Ecto neural progenitor cell (in vitro differentiated cells): Measurements from ENCODE around the gene AGAP5.
A peak's percentile ranks its signal among the peaks of the same experiment; 100 is the strongest.
"Not testable (repeated sequence)": the region's sequence is repeated elsewhere in the genome, so short reads cannot be mapped to it uniquely, and the experiment has no call there.

Source experiments
- DNase-seq: peaks from one replicate; pipeline ENCODE4 v3.0.0-alpha.2; 2018; ENCODE audit warnings: low spot score

AGAP5 gene

DNA sequence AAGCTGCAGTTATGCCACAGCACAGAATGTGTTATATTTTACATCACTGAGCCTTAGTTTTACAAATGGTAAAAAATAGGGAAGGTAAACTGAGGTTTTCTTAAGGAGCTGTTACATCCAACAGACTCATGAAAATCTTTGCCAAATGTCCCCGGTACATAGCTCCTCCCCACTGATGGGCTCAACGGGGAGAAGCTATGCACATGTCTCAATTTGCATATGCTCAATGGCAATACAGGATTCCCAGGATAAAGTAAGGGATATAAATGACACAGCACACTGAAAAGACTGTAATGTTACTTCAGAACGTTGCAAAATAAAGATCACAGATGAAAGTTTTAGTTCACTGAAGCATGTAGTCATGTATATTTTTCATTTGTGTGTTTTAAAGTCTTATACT, 16.6 kb upstream of the AGAP5 start:
- not testable (repeated sequence) for DNase-seq

DNA sequence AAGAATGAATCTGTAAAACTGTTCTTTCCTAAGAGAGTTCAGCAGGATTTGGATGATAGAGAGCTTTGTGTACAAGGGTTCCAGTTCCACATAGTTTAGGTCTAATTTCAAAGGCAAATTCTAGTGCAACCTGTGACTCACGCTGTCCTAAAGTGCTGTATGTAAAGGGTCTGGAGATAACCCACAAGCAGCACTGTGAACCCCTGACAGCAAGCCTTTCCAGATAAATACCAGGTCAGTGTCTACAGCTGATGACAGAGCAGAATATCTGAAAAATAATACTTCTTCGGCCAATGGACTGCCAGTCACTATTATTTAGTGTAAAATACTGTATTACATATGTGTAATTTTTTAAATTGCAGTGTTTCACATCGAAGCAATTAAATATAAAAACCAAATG, 16.0 kb upstream of the AGAP5 start:
- not testable (repeated sequence) for DNase-seq

GRCh38 chr10:73711683-73712082, 13.8 kb upstream of the AGAP5 start:
- not testable (repeated sequence) for DNase-seq

DNA sequence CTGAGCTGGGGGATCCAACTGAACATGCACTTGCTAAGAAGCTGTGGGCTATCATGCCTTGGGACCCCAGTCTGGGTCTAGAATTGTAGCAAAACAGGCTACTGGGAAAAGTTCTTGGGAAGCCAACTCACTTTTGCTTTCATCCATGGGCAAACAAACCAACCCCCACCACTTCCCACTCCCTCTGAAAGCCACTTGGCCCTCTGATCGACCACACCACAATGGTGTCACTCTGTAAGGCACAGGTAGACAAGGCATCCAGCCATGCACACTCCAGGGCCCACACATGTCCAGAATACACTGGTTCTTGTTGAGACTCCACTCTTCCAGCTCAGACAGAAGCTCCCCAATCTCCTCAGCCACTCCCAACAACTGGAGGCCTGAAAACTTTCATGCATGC, 10.2 kb upstream of the AGAP5 start:
- not testable (repeated sequence) for DNase-seq

DNA sequence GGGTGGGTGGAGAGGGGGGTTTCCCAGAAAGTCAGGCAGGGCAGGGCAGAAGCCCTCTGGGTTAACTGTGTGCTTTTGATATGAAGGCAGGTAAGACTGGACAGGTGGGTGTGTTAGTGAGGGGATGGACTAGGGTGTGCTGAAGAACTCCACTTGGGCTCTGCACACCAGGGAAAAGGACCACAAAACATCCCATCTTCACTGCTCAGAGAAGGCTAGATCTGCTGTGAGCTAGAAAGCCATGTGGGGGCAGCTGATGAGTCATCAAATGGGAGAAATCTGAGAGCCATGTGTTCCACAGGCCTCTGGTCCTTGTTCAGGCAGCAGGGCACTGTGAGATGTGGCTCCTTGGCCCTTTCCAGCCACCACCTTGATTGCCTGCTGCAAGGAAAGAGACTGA, 9.7 kb upstream of the AGAP5 start:
- DNase-seq, result not testable (repeated sequence)

DNA sequence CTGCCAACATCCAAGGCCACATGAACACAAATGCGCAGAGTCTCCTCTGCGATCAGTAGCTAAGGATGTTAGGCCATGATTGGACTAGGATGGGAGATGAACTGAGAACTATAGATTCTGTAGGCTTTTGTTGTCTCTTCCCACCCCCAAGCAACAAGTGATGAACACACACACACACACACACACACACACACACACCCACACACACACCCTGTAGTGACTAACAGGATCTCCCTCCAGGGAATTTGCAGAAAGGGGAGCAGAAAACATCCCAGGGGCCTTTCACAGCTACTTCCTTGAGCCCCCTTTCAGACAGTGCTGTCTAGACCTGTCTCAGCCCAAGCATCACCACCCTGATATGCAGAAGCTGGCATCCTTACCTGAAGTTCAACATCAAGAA, 8.6 kb upstream of the AGAP5 start:
- DNase-seq, result not testable (repeated sequence)

DNA sequence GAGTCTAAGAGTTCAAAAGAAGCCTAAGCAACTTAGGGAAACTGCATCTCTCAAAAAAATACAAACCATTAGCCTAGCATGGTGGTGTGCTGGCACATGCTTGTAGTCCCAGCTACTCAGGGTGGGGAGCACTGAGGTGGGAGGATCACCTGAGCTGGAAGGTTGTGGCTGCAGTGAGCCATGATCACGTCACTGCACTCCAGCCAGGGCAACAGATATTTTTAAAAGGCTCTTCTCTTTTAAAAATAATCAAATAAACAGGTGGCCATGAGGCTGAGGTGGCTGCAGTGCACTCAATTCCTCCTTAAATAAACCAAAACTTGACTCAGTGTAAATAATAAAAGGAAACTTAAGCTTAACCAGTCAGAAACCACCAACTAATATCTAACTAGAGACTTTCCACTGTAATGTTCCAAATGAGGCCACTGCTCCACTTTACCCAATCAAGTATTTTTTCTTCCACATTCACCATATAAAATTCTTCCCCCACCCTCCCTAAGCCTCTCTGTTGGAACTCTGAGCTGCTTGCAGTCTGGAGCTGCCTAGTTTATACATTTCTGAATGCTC, 7.7 kb upstream of the AGAP5 start:
- DNase-seq, result not testable (repeated sequence)

GRCh38 chr10:73703924-73704323, 6.0 kb upstream of the AGAP5 start:
- DNase-seq, result not testable (repeated sequence)

- not testable (repeated sequence) for DNase-seq
These were observed 910 bp upstream of the AGAP5 start for GRCh38 chr10:73698819-73699218.

DNA sequence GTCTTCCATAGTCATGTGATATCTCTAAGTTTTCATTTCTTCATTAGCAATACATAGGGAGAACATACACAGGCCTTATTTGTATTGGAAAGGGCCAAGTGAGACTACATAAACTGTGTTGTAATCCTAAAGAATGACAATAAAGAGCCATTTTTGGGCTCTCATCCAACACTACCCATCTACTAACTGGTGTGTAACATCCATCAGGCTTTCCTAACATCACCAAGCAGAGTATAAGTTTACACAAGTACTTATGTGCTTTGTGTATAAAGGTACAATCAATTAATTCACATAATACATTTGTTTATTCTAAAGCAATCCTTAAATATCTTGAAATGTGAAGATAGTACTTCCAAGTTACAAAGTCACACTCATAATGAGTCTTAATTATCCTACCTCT, 2.6 kb downstream of the AGAP5 start:
- not testable (repeated sequence) for DNase-seq

GRCh38 chr10:73690755-73691154, 7.2 kb downstream of the AGAP5 start:
- not testable (repeated sequence) for DNase-seq

GRCh38 chr10:73689596-73689995, 8.3 kb downstream of the AGAP5 start:
- DNase-seq, result not testable (repeated sequence)

DNA sequence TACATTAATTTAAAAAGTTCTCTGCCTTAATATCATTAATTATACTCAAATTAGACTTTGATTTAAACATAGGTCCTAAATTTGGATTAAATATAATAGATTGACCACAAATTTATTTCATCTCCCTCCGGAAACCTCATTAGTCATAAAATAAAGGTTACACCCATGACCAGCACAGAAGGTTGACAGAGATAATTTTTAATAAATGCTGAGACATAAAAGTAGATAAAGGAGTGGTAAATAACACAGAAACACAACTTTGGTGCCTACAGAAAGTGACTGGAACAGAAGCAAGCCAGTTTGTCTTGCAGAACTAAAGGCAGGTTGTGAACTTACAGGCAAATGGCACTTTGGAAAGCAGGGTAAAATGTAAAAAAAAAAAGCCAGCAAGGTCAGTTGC, 10.3 kb downstream of the AGAP5 start:
- DNase-seq, result not testable (repeated sequence)

- not testable (repeated sequence) for DNase-seq
These were observed 23.4 kb downstream of the AGAP5 start for GRCh38 chr10:73674546-73674945.

DNA sequence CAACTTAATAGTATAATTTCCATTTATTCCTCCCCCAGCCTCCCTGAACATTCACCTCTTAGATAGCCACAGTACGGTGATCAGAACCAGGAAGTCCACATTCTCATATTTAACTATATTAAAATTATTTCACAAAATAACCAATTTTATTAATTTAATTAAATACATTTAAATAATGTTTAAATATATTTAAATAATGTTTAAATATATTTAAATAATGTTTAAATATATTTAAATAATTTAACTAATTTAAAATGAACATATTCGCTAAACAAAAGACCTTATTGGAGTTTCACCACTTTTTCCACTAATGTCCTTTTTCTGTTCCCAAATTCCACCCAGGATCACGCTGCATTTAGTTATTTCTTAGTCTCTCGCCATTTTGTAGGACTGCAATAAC, 29.5 kb downstream of the AGAP5 start:
- not testable (repeated sequence) for DNase-seq

DNA sequence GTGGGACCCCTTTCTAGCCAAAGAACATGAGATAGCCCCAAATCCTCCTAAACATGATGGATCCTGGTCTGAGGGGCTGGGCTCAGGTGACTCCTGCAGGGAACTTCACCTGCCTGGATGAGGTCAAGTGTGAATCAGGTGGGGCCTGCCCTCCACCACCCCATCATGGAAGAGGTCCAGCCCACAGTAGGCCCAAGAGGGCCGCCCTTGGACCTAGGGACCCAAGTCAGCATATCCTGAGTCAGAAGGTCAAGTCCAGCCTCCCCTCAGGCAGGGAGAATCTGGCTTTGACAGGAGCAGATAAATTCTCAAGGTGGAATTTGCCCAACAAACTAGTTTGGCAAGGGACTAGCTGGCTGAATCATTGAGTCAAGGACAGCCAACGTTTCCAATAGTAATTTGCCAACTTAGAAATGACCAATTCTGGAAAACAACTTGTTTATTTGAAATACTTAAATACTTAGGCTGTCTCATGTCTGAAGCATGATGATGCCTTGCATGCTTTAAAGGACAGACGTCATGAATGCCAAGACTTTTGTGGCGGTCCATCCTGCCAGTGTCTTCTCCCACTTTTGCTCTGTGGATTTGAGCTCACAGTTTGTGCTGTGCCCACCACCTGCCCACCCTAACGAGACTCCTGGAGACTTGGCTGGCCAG, 31.6 kb downstream of the AGAP5 start:
- DNase-seq, result not testable (repeated sequence)

GRCh38 chr10:73665581-73665980, 32.3 kb downstream of the AGAP5 start:
- not testable (repeated sequence) for DNase-seq

- peak; percentile 19 for DNase-seq
These were observed 33.5 kb downstream of the AGAP5 start for GRCh38 chr10:73664156-73665040.

- peak; percentile 10 for DNase-seq
These were observed 34.3 kb downstream of the AGAP5 start for GRCh38 chr10:73663621-73664020.

- not testable (repeated sequence) for DNase-seq
These were observed 35.2 kb downstream of the AGAP5 start for GRCh38 chr10:73662705-73663104.

DNA sequence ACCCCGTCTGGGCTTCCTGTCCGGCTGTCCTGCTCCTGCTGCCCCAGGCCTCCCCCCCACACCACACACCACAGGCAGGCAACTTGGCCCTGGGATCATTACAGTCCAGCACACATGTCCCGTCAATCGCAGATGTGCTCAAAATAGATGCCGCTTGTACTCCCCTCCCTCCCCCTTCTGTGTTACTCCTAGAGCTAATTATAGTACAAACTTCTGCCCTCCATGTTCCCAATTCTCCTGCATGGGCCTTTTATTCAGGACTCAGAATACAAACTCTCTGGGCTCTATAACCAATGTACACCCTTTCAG, 42.0 kb downstream of the AGAP5 start, which contains the start of gene SYNPO2L:
TSS of gene SYNPO2L (minus strand) at position 40 of the 309 bp plus-strand sequence. CDS start 107 bp downstream, outside the sequence.
- DNase-seq, result no peak

- DNase-seq, result no peak
These were observed 42.5 kb downstream of the AGAP5 start for GRCh38 chr10:73655257-73655989.
